CD4-positive, alpha-beta T cell treated with Interleukin-10 for 1 hour (primary cell): Measurements from ENCODE around the gene NPY2R.

Experiments used
- DNase-seq: peaks from one replicate; pipeline ENCODE4 v3.0.0-alpha.2; 2020

Gene NPY2R

GRCh38 chr4:155208258-155209054 is at the start of gene NPY2R:
TSS of gene NPY2R (plus strand) at chr4:155208636. CDS start at chr4:155213940, 5,304 bp downstream.
- no peak for DNase-seq

- no peak for DNase-seq
Measured at GRCh38 chr4:155161357-155161756, 47.1 kb upstream of the NPY2R start.

GRCh38 chr4:155164718-155165117 is 43.7 kb upstream of the NPY2R start:
- no peak for DNase-seq

GRCh38 chr4:155170569-155170968 is 37.9 kb upstream of the NPY2R start:
- DNase-seq = no peak

GRCh38 chr4:155173371-155173770 is 35.1 kb upstream of the NPY2R start:
- no peak for DNase-seq

- DNase-seq = no peak
Measured at GRCh38 chr4:155174668-155175067, 33.8 kb upstream of the NPY2R start.

GRCh38 chr4:155179216-155179615 is 29.2 kb upstream of the NPY2R start:
- no peak for DNase-seq

GRCh38 chr4:155186972-155187371 is 21.5 kb upstream of the NPY2R start:
- DNase-seq = no peak

GRCh38 chr4:155187989-155188388 is 20.4 kb upstream of the NPY2R start:
- DNase-seq = no peak

- no peak for DNase-seq
Measured at GRCh38 chr4:155190099-155190498, 18.3 kb upstream of the NPY2R start.

GRCh38 chr4:155197757-155198156 is 10.7 kb upstream of the NPY2R start:
- DNase-seq = no peak

- DNase-seq = no peak
Measured at GRCh38 chr4:155207534-155208257, 740 bp upstream of the NPY2R start.

- no peak for DNase-seq
Measured at GRCh38 chr4:155220025-155220424, 11.6 kb downstream of the NPY2R start.

GRCh38 chr4:155227131-155227530 is 18.7 kb downstream of the NPY2R start:
- DNase-seq = no peak

- no peak for DNase-seq
Measured at GRCh38 chr4:155228713-155229112, 20.3 kb downstream of the NPY2R start.

GRCh38 chr4:155232432-155232831 is 24.0 kb downstream of the NPY2R start:
- DNase-seq = no peak

- no peak for DNase-seq
Measured at GRCh38 chr4:155234206-155234605, 25.8 kb downstream of the NPY2R start.

- DNase-seq = no peak
Measured at GRCh38 chr4:155237567-155237966, 29.1 kb downstream of the NPY2R start.

- DNase-seq = no peak
Measured at GRCh38 chr4:155241225-155241624, 32.8 kb downstream of the NPY2R start.

- no peak for DNase-seq
Measured at GRCh38 chr4:155241664-155242063, 33.2 kb downstream of the NPY2R start.

- no peak for DNase-seq
Measured at GRCh38 chr4:155245105-155245504, 36.7 kb downstream of the NPY2R start.

GRCh38 chr4:155248002-155248896 is 39.8 kb downstream of the NPY2R start:
- no peak for DNase-seq

GRCh38 chr4:155249016-155249566 is 40.7 kb downstream of the NPY2R start:
- DNase-seq = no peak
